Suprapubic skin (tissue), 4 donors: ENCODE results near the gene RGS11. TPM values are rescaled to one million over a fixed set of nuclear protein-coding genes. Genes with fewer than 3 reads are reported as not detected.

Source experiments
- DNase-seq, 2 donors: peaks; one replicate each; pipeline ENCODE4 v3.0.0-alpha.2; 2019; ENCODE audit warnings: low spot score in 2 of 2
- H3K27ac ChIP-seq: fragments of 200-600 bp; sonication (generic); one replicate; pipeline ENCODE4 v1.5.1; 2019
- H3K27me3 ChIP-seq: fragments of 200-600 bp; sonication (generic); one replicate; pipeline ENCODE4 v1.5.1; 2019
- H3K36me3 ChIP-seq: fragments of 200-600 bp; sonication (generic); one replicate; pipeline ENCODE4 v1.5.1; 2019
- H3K4me1 ChIP-seq: fragments of 200-600 bp; sonication (generic); one replicate; pipeline ENCODE4 v1.5.1; 2019
- H3K4me3 ChIP-seq: fragments of 200-600 bp; sonication (generic); one replicate; pipeline ENCODE4 v1.5.1; 2019; ENCODE audit warnings: mild to moderate bottlenecking
- H3K9me3 ChIP-seq: fragments of 200-600 bp; sonication (generic); one replicate; pipeline ENCODE4 v1.5.1; 2019
- EP300 ChIP-seq: sonication (generic); formaldehyde crosslinking; IDR thresholded peaks from one replicate; pipeline ENCODE4 v1.6.1; 2017; ENCODE audit warnings: antibody characterized with exemption
- POLR2A ChIP-seq, 2 donors: fragments of 450-650 bp; IDR thresholded peaks; one replicate each; pipeline ENCODE4 v1.6.1; 2017; ENCODE audit warnings: antibody characterized with exemption in 2 of 2, mild to moderate bottlenecking in 2 of 2, moderate library complexity in 2 of 2
- POLR2AphosphoS5 ChIP-seq, 3 donors: sonication (generic); formaldehyde crosslinking; IDR thresholded peaks; one replicate each; pipeline ENCODE4 v1.6.1; 2017; ENCODE audit warnings: antibody characterized with exemption in 3 of 3
- WGBS: methylation state at CpG from one replicate; pipeline ENCODE4 v1.1.5; 2018; 5-methylcytosine and 5-hydroxymethylcytosine counted together
- total RNA-seq, 4 donors: library from RNA; depleted of rRNA; stranded (reverse); fragments of >200 nt; gene quantifications; one replicate each; pipeline ENCODE4 v1.1.0, GENCODE V29; 2016
- TF ChIP-seq, protein P1 (sequence below), 2 donors: fragments of 200-600 bp in 1 of 2; fragments of 450-650 bp in 1 of 2; sonication (generic) in 1 of 2; IDR thresholded peaks; one replicate each; pipeline ENCODE4 v1.5.1; 2016 to 2019; ENCODE audit warnings: antibody characterized with exemption in 2 of 2, mild to moderate bottlenecking in 1 of 2, moderate library complexity in 1 of 2

Gene RGS11
- total RNA-seq, 4 donors from 2014 or later, result 0.30 to 1.5 (median 0.59) TPM

DNA sequence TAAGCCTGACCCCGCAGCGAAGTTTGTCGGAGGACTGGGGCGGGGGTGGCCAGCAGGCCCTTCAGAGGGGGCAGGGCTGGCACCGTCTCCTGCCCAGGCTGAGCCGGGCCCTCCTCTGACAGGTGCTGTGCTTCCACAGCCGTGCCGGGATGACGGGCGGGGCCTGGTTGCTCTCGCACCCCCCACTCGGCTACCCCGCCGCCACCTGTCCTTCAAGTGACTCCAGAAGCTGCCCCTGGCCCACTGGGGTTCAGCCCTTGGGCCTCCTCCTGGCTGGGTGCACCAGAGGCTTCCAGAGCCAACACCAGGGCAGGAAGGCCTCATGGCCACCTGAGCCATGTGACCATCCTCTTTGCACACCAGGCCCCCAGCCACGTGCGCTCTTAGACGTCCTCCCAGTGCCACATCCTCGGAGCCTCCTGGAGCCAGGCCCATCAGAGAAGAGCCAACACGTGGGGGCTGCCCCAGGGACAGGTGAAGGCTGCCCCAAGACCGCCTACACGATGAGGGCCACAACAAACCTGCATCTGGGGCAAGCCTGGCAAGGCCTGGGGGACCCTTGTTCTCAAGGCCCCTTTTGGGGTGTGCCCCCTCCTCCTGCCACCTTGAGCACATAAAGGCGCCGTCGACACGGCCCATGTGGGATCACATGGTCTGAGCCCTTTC is 14.4 kb upstream of the RGS11 start:
- no peaks in the 10 kb centered on the region for H3K27me3 ChIP-seq

GRCh38 chr16:289395-289997 is 13.8 kb upstream of the RGS11 start:
- DNase-seq, result no peak
- no peaks in the 10 kb centered on the region for H3K27me3 ChIP-seq
- H3K4me1 ChIP-seq, result no peaks in the 10 kb centered on the region
- no peak overlapping the region for H3K4me3 ChIP-seq
- TF ChIP-seq, protein P1, sequence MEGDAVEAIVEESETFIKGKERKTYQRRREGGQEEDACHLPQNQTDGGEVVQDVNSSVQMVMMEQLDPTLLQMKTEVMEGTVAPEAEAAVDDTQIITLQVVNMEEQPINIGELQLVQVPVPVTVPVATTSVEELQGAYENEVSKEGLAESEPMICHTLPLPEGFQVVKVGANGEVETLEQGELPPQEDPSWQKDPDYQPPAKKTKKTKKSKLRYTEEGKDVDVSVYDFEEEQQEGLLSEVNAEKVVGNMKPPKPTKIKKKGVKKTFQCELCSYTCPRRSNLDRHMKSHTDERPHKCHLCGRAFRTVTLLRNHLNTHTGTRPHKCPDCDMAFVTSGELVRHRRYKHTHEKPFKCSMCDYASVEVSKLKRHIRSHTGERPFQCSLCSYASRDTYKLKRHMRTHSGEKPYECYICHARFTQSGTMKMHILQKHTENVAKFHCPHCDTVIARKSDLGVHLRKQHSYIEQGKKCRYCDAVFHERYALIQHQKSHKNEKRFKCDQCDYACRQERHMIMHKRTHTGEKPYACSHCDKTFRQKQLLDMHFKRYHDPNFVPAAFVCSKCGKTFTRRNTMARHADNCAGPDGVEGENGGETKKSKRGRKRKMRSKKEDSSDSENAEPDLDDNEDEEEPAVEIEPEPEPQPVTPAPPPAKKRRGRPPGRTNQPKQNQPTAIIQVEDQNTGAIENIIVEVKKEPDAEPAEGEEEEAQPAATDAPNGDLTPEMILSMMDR (IDR thresholded peaks at IDR 0.05), result no peak
- no peak for TF ChIP-seq POLR2A (IDR thresholded peaks at IDR 0.05)
- no peak for TF ChIP-seq EP300
- no peak for TF ChIP-seq POLR2AphosphoS5 (IDR thresholded peaks at IDR 0.05)
- WGBS, result 97% methylated on average over 11 of the region's 22 CpGs
- no peaks in the 10 kb centered on the region for H3K9me3 ChIP-seq
- no peak overlapping the region for H3K27ac ChIP-seq
- H3K36me3 ChIP-seq, result peaks cover 76% of the 10 kb centered on the region

More for the DNA sequence above, 14.4 kb upstream of the RGS11 start:
- H3K27ac ChIP-seq, result no peak overlapping the region
- peaks cover 76% of the 10 kb centered on the region for H3K36me3 ChIP-seq
- no peaks in the 10 kb centered on the region for H3K9me3 ChIP-seq
- 100% methylated on average over 5 of the region's 25 CpGs for WGBS
- TF ChIP-seq POLR2AphosphoS5 (IDR thresholded peaks at IDR 0.05) (no peak), EP300 (no peak), POLR2A (IDR thresholded peaks at IDR 0.05) (no peak)
- TF ChIP-seq, protein P1 (IDR thresholded peaks at IDR 0.05), result no peak
- no peaks in the 10 kb centered on the region for H3K4me1 ChIP-seq
- H3K4me3 ChIP-seq, result no peak overlapping the region
- DNase-seq, result no peak

- Histone ChIP-seq H3K4me3 (no peak overlapping the region), H3K4me1 (no peaks in the 10 kb centered on the region), H3K27ac (no peak overlapping the region), H3K27me3 (peaks cover under 1% of the 10 kb centered on the region), H3K36me3 (peaks cover 69% of the 10 kb centered on the region), H3K9me3 (no peaks in the 10 kb centered on the region)
- TF ChIP-seq EP300, result no peak
- no peak for TF ChIP-seq POLR2AphosphoS5 (IDR thresholded peaks at IDR 0.05)
- TF ChIP-seq, protein P1 (IDR thresholded peaks at IDR 0.05), result no peak
- no peak for TF ChIP-seq POLR2A (IDR thresholded peaks at IDR 0.05)
- DNase-seq, result no peak
- WGBS, result 91% methylated on average over 20 of the region's 33 CpGs
Measured at GRCh38 chr16:287981-288920, 12.5 kb upstream of the RGS11 start.

- no peaks in the 10 kb centered on the region for H3K9me3 ChIP-seq
- TF ChIP-seq POLR2AphosphoS5 (IDR thresholded peaks at IDR 0.05) (no peak), EP300 (no peak), POLR2A (IDR thresholded peaks at IDR 0.05) (no peak)
- TF ChIP-seq, protein P1 (IDR thresholded peaks at IDR 0.05), result no peak
Measured at GRCh38 chr16:287298-287811, 11.6 kb upstream of the RGS11 start.

More at GRCh38 chr16:287298-287811, 11.6 kb upstream of the RGS11 start:
- 77% methylated on average over 14 of the region's 16 CpGs for WGBS
- Histone ChIP-seq H3K4me1 (peaks cover 4% of the 10 kb centered on the region), H3K27ac (no peak overlapping the region), H3K27me3 (peaks cover 9% of the 10 kb centered on the region), H3K4me3 (no peak overlapping the region), H3K36me3 (peaks cover 60% of the 10 kb centered on the region)
- DNase-seq, result no peak
